HEK293T (cell line): ENCODE measurements around the gene C2orf15.

Experiments used
- CTCF ChIA-PET: fragments of 350-600 bp; formaldehyde crosslinking; extraction: SDS; loops from one replicate; lab custom pipeline; 2021; ENCODE audit warnings: antibody characterized with exemption, inconsistent platforms; lab: Yijun Ruan, JAX
- POLR2A ChIA-PET: fragments of 350-600 bp; formaldehyde crosslinking; extraction: SDS; loops from one replicate; lab custom pipeline; 2020; ENCODE audit warnings: antibody characterized with exemption, inconsistent platforms; lab: Yijun Ruan, JAX
- DNase-seq: peaks from one replicate; pipeline ENCODE4 v3.0.0; 2012; ENCODE audit warnings: mixed read lengths; ENCODE audit errors: extremely low spot score
- ARNT ChIP-seq: fragments of 450-650 bp; IDR thresholded peaks from 2 replicates; pipeline ENCODE4 v1.6.1; 2017; ENCODE audit warnings: mild to moderate bottlenecking
- BHLHE40 ChIP-seq: fragments of 450-650 bp; IDR thresholded peaks from 2 replicates; pipeline ENCODE4 v1.6.1; 2016; ENCODE audit warnings: mild to moderate bottlenecking, moderate library complexity, borderline replicate concordance
- CTBP1 ChIP-seq: fragments of 450-650 bp; IDR thresholded peaks from 2 replicates; pipeline ENCODE4 v1.6.1; 2016; ENCODE audit warnings: borderline replicate concordance
- ELF4 ChIP-seq: fragments of 450-650 bp; IDR thresholded peaks from 2 replicates; pipeline ENCODE4 v1.6.1; 2017; ENCODE audit warnings: antibody characterized with exemption
- FOXA1 ChIP-seq: fragments of 450-650 bp; IDR thresholded peaks from 2 replicates; pipeline ENCODE4 v1.6.1; 2016; ENCODE audit warnings: mild to moderate bottlenecking
- FOXK2 ChIP-seq: fragments of 450-650 bp; IDR thresholded peaks from 2 replicates; pipeline ENCODE4 v1.6.1; 2016; ENCODE audit warnings: mild to moderate bottlenecking
- FOXM1 ChIP-seq: fragments of 450-650 bp; IDR thresholded peaks from 2 replicates; pipeline ENCODE4 v1.6.1; 2017; ENCODE audit warnings: mild to moderate bottlenecking, borderline replicate concordance
- HDGF ChIP-seq: fragments of 450-650 bp; IDR thresholded peaks from 2 replicates; pipeline ENCODE4 v1.6.1; 2017; ENCODE audit warnings: antibody characterized with exemption, borderline replicate concordance
- L3MBTL2 ChIP-seq: fragments of 450-650 bp; conservative IDR thresholded peaks from 2 replicates; pipeline ENCODE4 v1.6.1; 2016; ENCODE audit warnings: mild to moderate bottlenecking
- LEF1 ChIP-seq: fragments of 450-650 bp; IDR thresholded peaks from 2 replicates; pipeline ENCODE4 v1.6.1; 2017; ENCODE audit warnings: mild to moderate bottlenecking, borderline replicate concordance
- NFRKB ChIP-seq: fragments of 450-650 bp; IDR thresholded peaks from 2 replicates; pipeline ENCODE4 v1.6.1; 2016; ENCODE audit warnings: mild to moderate bottlenecking, moderate library complexity
- PKNOX1 ChIP-seq: fragments of 450-650 bp; IDR thresholded peaks from 2 replicates; pipeline ENCODE4 v1.6.1; 2016
- SP1 ChIP-seq: fragments of 450-650 bp; IDR thresholded peaks from 2 replicates; pipeline ENCODE4 v1.6.1; 2017
- SUZ12 ChIP-seq: fragments of 450-650 bp; IDR thresholded peaks from 2 replicates; pipeline ENCODE4 v1.6.1; 2016; ENCODE audit warnings: mild to moderate bottlenecking
- TARDBP ChIP-seq: fragments of 450-650 bp; IDR thresholded peaks from 2 replicates; pipeline ENCODE4 v1.6.1; 2016
- ZNF384 ChIP-seq: fragments of 450-650 bp; IDR thresholded peaks from 2 replicates; pipeline ENCODE4 v1.6.1; 2016

C2orf15 gene, protein sequence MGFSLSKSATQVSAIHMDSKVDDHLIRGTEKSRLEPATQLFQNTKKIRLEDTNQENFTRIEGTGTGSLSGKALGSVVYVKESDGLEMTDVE

DNA sequence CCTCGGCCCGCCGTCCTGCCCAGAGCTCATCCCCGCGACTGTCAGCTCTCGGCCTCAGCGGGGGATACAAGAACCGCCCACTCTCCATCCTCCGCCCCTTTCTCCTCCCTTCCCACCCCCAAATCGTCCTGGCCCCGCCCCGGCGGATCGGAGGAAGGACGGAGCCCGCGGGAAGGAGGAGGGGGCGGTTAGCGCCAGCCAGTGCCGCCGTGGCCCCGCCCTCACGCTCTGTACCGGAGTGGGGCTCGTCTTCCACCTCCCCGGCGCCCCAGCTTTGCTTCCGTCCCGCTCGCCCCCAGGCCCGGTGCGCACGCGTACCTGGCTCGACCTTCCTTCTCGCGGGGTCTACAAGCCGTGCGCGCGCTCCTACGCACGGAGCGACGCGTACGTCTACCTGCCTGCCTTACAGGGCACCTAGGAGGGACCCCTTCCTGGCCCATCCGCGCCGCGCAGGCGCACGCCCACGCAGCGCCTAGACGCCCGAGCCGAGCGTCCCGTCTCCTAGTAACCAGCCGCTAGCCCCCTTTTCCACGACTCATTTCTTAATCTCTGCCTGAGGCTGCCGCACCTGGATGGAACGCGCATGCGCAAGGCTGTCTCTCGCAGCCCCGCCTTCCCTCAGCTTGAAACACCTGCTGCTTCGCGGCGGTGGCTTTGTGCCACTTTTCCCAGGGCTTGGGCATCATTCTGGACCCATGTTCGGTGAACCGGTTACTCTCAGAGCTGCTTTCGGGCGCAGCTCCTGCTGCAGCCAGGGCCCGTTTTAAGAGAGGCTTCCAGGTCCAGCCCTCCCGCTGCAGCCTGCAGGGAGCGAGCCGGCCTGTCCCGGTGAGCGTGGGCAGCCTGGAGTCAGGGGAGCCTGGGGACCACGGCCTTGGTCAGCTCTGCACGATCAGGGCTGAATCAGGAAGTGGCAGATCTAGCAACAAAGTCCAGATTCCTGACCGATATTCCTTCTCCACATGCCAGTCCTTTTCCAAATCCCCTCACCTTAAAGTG lies at the start of gene C2orf15:
Gene C2orf15 (plus strand): TSS at position 598 of the 999 bp plus-strand sequence. CDS start 8,852 bp downstream, outside the sequence.
- ChIA-PET POLR2A (interaction anchor here (0.7 to 4.9 kb wide), 11 partner anchors 9 to 1105 kb away, joined by 3 to 77 read pairs (median 4); partner anchors contain the start of genes CRACDL, LIPT1, MITD1 and MRPL30), CTCF (interaction anchor here (1.2 kb wide), 1 partner anchor 13 kb away, joined by 3 read pairs; the partner anchor contains the start of genes LIPT1 and TSGA10)

GRCh38 chr2:99096728-99097127 lies 44.8 kb upstream of the C2orf15 start:
- no peak for DNase-seq
- ChIA-PET POLR2A (no interaction called here), CTCF (no interaction called here)
- TF ChIP-seq FOXA1, result no peak
- no peak for TF ChIP-seq NFRKB
- no peak for TF ChIP-seq BHLHE40
- no peak for TF ChIP-seq ARNT
- no peak for TF ChIP-seq FOXK2
- TF ChIP-seq SP1, result no peak
- TF ChIP-seq PKNOX1, result no peak
- TF ChIP-seq FOXM1, result no peak
- TF ChIP-seq SUZ12, result no peak
- TF ChIP-seq L3MBTL2, result no peak
- no peak for TF ChIP-seq ELF4
- no peak for TF ChIP-seq HDGF
- TF ChIP-seq ZNF384, result no peak
- TF ChIP-seq TARDBP, result no peak
- TF ChIP-seq CTBP1, result no peak

More for the DNA sequence above, at the start of gene C2orf15:
- no peak for TF ChIP-seq ELF4
- TF ChIP-seq LEF1, result no peak
- peak; percentile 59 for TF ChIP-seq L3MBTL2
- TF ChIP-seq HDGF, result peak; percentile 84; the same call in 1 of the 2 replicates
- no peak for TF ChIP-seq ARNT
- no peak for TF ChIP-seq FOXA1
- DNase-seq, result peak; percentile 90

- no peak for DNase-seq
- TF ChIP-seq L3MBTL2 (no peak), PKNOX1 (no peak), NFRKB (no peak), SP1 (no peak), FOXA1 (no peak), FOXM1 (no peak), SUZ12 (no peak), ARNT (no peak), CTBP1 (no peak), ZNF384 (no peak), ELF4 (no peak), HDGF (no peak), BHLHE40 (no peak), TARDBP (no peak), FOXK2 (no peak), LEF1 (no peak)
- ChIA-PET CTCF (no interaction called here), POLR2A (interaction anchor here (0.7 kb wide), 1 partner anchor 174 kb away, joined by 3 read pairs; no protein-coding TSS in a partner anchor)
Measured at GRCh38 chr2:99101697-99102096, 39.8 kb upstream of the C2orf15 start.

GRCh38 chr2:99104006-99104405 lies 37.5 kb upstream of the C2orf15 start:
- TF ChIP-seq PKNOX1, result no peak
- TF ChIP-seq FOXK2, result no peak
- TF ChIP-seq TARDBP, result no peak
- TF ChIP-seq FOXM1, result no peak
- TF ChIP-seq HDGF, result no peak
- TF ChIP-seq ZNF384, result no peak
- DNase-seq, result no peak
- ChIA-PET POLR2A (no interaction called here), CTCF (no interaction called here)

- POLR2A ChIA-PET, result no interaction called here
- CTCF ChIA-PET, result no interaction called here
- TF ChIP-seq LEF1 (no peak), FOXK2 (no peak), HDGF (no peak), SP1 (no peak), PKNOX1 (no peak), TARDBP (no peak)
- DNase-seq, result no peak
Measured at GRCh38 chr2:99106913-99107312, 34.6 kb upstream of the C2orf15 start.
